ENCODE data around the gene PAQR3. TPM values are rescaled to one million over a fixed set of nuclear protein-coding genes. Genes with fewer than 3 reads are reported as not detected.
"Not testable (repeated sequence)": the region's sequence is repeated elsewhere in the genome, so short reads cannot be mapped to it uniquely, and the experiment has no call there.

PAQR3 gene
- total and polyA plus RNA-seq, 4 donors: 3.1 to 12.1 (median 6.5) TPM

DNA sequence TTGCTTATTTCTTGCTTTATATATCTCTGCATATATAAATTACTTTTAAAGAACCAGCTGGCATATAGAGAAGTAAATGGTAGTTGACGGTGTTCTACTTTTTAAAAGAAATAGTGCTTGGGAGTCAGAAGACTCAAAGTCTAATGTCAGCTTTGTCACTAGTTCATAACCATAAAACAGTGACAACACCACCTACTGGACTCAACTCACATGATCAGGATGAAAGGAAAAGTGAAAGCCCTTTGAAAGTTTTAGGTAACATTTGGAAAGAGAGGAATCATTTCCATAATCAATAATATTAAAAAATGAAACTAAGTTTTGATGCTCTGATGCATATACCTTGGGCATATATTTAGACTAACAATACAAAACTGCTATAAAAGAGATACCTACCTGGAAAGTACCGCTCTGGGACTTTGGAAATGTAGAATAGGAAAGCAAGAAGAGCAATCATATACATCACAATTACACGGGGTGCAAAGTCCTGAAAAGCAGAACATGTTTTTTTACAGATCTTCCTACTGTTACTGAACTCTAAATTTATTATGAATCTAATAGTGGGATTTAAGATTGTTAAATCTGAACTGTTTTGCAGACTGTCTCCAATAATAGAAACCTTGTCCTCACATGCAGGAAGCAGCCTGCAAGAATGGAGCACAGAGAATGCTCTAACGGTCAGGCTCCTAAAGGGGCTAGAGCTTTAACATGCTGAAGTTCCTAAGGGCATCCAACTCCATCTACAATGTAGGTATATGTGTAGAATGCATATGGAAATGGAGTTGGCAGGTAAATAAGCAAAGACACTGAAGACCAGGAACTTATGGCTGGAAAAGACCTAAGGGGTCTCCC is 15.6 kb downstream of the PAQR3 start:
- ATAC-seq (ENCODE audit: insufficient read depth, low FRiP score) (no peak), DNase-seq (no peak)
- peaks cover 0 to 6% (median under 1%) of the 10 kb centered on the region in 4 donors for H3K36me3 ChIP-seq (ENCODE audit: control insufficient read depth in 4 of 4, insufficient read depth in 4 of 4, low read length in 4 of 4)
- H3K4me1 ChIP-seq (ENCODE audit: control insufficient read depth in 5 of 5, insufficient read depth in 5 of 5, low read length in 5 of 5): no peaks in the 10 kb centered on the region
- no peaks in the 10 kb centered on the region for H3K9me3 ChIP-seq (ENCODE audit: control insufficient read depth in 4 of 4, insufficient read depth in 3 of 4, low read length in 3 of 4)
- TF ChIP-seq, protein P1, sequence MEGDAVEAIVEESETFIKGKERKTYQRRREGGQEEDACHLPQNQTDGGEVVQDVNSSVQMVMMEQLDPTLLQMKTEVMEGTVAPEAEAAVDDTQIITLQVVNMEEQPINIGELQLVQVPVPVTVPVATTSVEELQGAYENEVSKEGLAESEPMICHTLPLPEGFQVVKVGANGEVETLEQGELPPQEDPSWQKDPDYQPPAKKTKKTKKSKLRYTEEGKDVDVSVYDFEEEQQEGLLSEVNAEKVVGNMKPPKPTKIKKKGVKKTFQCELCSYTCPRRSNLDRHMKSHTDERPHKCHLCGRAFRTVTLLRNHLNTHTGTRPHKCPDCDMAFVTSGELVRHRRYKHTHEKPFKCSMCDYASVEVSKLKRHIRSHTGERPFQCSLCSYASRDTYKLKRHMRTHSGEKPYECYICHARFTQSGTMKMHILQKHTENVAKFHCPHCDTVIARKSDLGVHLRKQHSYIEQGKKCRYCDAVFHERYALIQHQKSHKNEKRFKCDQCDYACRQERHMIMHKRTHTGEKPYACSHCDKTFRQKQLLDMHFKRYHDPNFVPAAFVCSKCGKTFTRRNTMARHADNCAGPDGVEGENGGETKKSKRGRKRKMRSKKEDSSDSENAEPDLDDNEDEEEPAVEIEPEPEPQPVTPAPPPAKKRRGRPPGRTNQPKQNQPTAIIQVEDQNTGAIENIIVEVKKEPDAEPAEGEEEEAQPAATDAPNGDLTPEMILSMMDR (IDR thresholded peaks at IDR 0.05; ENCODE audit: control extremely low read depth, extremely low read depth): no peak
- WGBS, 2 donors: 62 to 71% methylated on average over 4 of the region's 4 CpGs
- no peak overlapping the region for H3K4me3 ChIP-seq
- no peak overlapping the region for H3K9ac ChIP-seq (ENCODE audit: insufficient read depth in 1 of 2, low read length in 2 of 2)
- no peaks in the 10 kb centered on the region for H3K27me3 ChIP-seq (ENCODE audit: control insufficient read depth in 3 of 3, insufficient read depth in 3 of 3, low read length in 2 of 3)
- H3K27ac ChIP-seq (ENCODE audit: low read depth in 1 of 2, low read length in 1 of 2): no peak overlapping the region

DNA sequence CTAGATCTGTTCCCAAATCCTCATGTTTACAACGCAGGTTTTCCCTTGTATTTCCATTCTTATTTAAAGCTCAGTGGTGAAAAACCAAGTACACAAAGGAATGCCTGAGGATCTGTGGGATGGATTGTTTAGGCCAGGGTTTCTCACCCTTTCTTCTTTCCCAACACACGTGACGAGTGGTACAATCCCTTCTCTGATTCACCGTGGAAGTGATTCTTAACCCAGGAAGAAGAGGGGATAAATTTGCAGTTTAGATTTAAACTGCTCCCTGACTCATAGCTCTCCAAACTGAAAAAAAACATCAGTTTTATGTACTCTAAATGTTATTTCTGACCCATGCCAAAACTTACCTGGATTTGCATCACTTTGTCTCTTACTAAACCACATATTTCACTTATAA is 17.0 kb downstream of the PAQR3 start:
- Histone ChIP-seq H3K9me3 (ENCODE audit: control insufficient read depth in 4 of 4, insufficient read depth in 3 of 4, low read length in 3 of 4) (no peaks in the 10 kb centered on the region), H3K9ac (ENCODE audit: insufficient read depth in 1 of 2, low read length in 2 of 2) (no peak overlapping the region), H3K27ac (ENCODE audit: low read depth in 1 of 2, low read length in 1 of 2) (no peak overlapping the region), H3K4me1 (ENCODE audit: control insufficient read depth in 5 of 5, insufficient read depth in 5 of 5, low read length in 5 of 5) (no peaks in the 10 kb centered on the region), H3K4me3 (no peak overlapping the region), H3K36me3 (ENCODE audit: control insufficient read depth in 4 of 4, insufficient read depth in 4 of 4, low read length in 4 of 4) (peaks cover 0 to 6% (median 0%) of the 10 kb centered on the region in 4 donors), H3K27me3 (ENCODE audit: control insufficient read depth in 3 of 3, insufficient read depth in 3 of 3, low read length in 2 of 3) (no peaks in the 10 kb centered on the region)
- no peak for ATAC-seq (ENCODE audit: insufficient read depth, low FRiP score)
- WGBS, 2 donors: 89 to 94% methylated on average over 4 of the region's 4 CpGs
- TF ChIP-seq, protein P1 (IDR thresholded peaks at IDR 0.05; ENCODE audit: control extremely low read depth, extremely low read depth): no peak
- no peak for DNase-seq

DNA sequence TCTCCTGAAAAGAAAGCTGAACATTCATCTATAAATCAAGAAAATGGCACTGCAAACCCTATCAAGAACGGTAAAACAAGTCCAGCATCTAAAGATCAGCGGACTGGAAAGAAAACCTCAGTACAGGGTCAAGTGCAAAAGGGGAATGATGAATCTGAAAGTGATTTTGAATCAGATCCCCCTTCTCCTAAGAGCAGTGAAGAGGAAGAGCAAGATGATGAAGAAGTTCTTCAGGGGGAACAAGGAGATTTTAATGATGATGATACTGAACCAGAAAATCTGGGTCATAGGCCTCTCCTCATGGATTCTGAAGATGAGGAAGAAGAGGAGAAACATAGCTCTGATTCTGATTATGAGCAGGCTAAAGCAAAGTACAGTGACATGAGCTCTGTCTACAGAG is 28.6 kb downstream of the PAQR3 start:
- WGBS, 2 donors: 97% methylated on average over 2 of the region's 2 CpGs
- H3K27ac ChIP-seq (ENCODE audit: low read depth in 1 of 2, low read length in 1 of 2): no peak overlapping the region
- peaks cover 0 to 1% (median 0%) of the 10 kb centered on the region in 5 donors for H3K4me1 ChIP-seq (ENCODE audit: control insufficient read depth in 5 of 5, insufficient read depth in 5 of 5, low read length in 5 of 5)
- H3K9ac ChIP-seq (ENCODE audit: insufficient read depth in 1 of 2, low read length in 2 of 2): no peak overlapping the region
- no peaks in the 10 kb centered on the region for H3K27me3 ChIP-seq (ENCODE audit: control insufficient read depth in 3 of 3, insufficient read depth in 3 of 3, low read length in 2 of 3)
- H3K9me3 ChIP-seq (ENCODE audit: control insufficient read depth in 4 of 4, insufficient read depth in 3 of 4, low read length in 3 of 4): no peaks in the 10 kb centered on the region
- TF ChIP-seq, protein P1 (IDR thresholded peaks at IDR 0.05; ENCODE audit: control extremely low read depth, extremely low read depth): no peak
- no peak overlapping the region for H3K4me3 ChIP-seq
- H3K36me3 ChIP-seq (ENCODE audit: control insufficient read depth in 4 of 4, insufficient read depth in 4 of 4, low read length in 4 of 4): peaks cover 0 to 17% (median 7%) of the 10 kb centered on the region in 4 donors
- DNase-seq: no peak
- no peak for ATAC-seq (ENCODE audit: insufficient read depth, low FRiP score)

GRCh38 chr4:78908974-78909373 is 30.3 kb downstream of the PAQR3 start:
- H3K27ac ChIP-seq (ENCODE audit: low read depth in 1 of 2, low read length in 1 of 2); DNase-seq; H3K4me1 ChIP-seq (ENCODE audit: control insufficient read depth in 5 of 5, insufficient read depth in 5 of 5, low read length in 5 of 5); H3K4me3 ChIP-seq; ATAC-seq (ENCODE audit: insufficient read depth, low FRiP score); H3K27me3 ChIP-seq (ENCODE audit: control insufficient read depth in 3 of 3, insufficient read depth in 3 of 3, low read length in 2 of 3); H3K9ac ChIP-seq (ENCODE audit: insufficient read depth in 1 of 2, low read length in 2 of 2); H3K9me3 ChIP-seq (ENCODE audit: control insufficient read depth in 4 of 4, insufficient read depth in 3 of 4, low read length in 3 of 4): not testable (repeated sequence)
- 97 to 99% methylated on average over 6 of the region's 6 CpGs for WGBS, 2 donors
- peaks cover 0 to 14% (median 7%) of the 10 kb centered on the region in 4 donors for H3K36me3 ChIP-seq (ENCODE audit: control insufficient read depth in 4 of 4, insufficient read depth in 4 of 4, low read length in 4 of 4)

Data from lung (tissue), 12 donors.